HT-29 (cell line): ENCODE results near the gene GCNT1. TPM values are rescaled to one million over a fixed set of nuclear protein-coding genes. Genes with fewer than 3 reads are reported as not detected.
"Not testable (repeated sequence)": the region's sequence is repeated elsewhere in the genome, so short reads cannot be mapped to it uniquely, and the experiment has no call there.

ENCODE experiments used
- DNase-seq: peaks from one replicate; pipeline ENCODE4 v3.0.0-alpha.2; 2015; ENCODE audit warnings: low spot score
- total RNA-seq: library from RNA; depleted of rRNA; stranded (reverse); fragments of >200 nt; shearing (Covaris generic); gene quantifications from 2 replicates; pipeline ENCODE4 v1.2.3, GENCODE V29; 2014; rRNA removed

The GCNT1 gene
- total RNA-seq: 1.2 and 1.5 TPM in 2 replicates

GRCh38 chr9:76458903-76459693 lies at the start of gene GCNT1:
GCNT1 (plus strand) TSS chr9:76459182; CDS start chr9:76502382, 43,200 bp downstream.
- DNase-seq: peak; percentile 73

GRCh38 chr9:76412638-76413037 lies 46.3 kb upstream of the GCNT1 start:
- DNase-seq: no peak

- no peak for DNase-seq
Measured at GRCh38 chr9:76413658-76414057, 45.3 kb upstream of the GCNT1 start.

- no peak for DNase-seq
Measured at GRCh38 chr9:76414661-76415060, 44.3 kb upstream of the GCNT1 start.

- peak; percentile 6 for DNase-seq
Measured at GRCh38 chr9:76415154-76415553, 43.8 kb upstream of the GCNT1 start.

- DNase-seq: no peak
Measured at GRCh38 chr9:76415731-76416130, 43.3 kb upstream of the GCNT1 start.

GRCh38 chr9:76417394-76417793 lies 41.6 kb upstream of the GCNT1 start:
- no peak for DNase-seq

- peak; percentile 59 for DNase-seq
Measured at GRCh38 chr9:76419782-76420380, 39.1 kb upstream of the GCNT1 start.

- DNase-seq: peak; percentile 55
Measured at GRCh38 chr9:76423216-76424177, 35.5 kb upstream of the GCNT1 start.

- DNase-seq: no peak
Measured at GRCh38 chr9:76424491-76424890, 34.5 kb upstream of the GCNT1 start.

GRCh38 chr9:76425677-76426453 lies 33.1 kb upstream of the GCNT1 start:
- no peak for DNase-seq

- no peak for DNase-seq
Measured at GRCh38 chr9:76426807-76427419, 32.1 kb upstream of the GCNT1 start.

GRCh38 chr9:76431601-76432000 lies 27.4 kb upstream of the GCNT1 start:
- DNase-seq: no peak

GRCh38 chr9:76433406-76433805 lies 25.6 kb upstream of the GCNT1 start:
- DNase-seq: no peak

GRCh38 chr9:76433836-76434235 lies 25.1 kb upstream of the GCNT1 start:
- no peak for DNase-seq

- DNase-seq: not testable (repeated sequence)
Measured at GRCh38 chr9:76434897-76435296, 24.1 kb upstream of the GCNT1 start.

- DNase-seq: not testable (repeated sequence)
Measured at GRCh38 chr9:76437017-76437699, 21.8 kb upstream of the GCNT1 start.

- DNase-seq: no peak
Measured at GRCh38 chr9:76438841-76439588, 20.0 kb upstream of the GCNT1 start.

GRCh38 chr9:76441551-76442322 lies 17.2 kb upstream of the GCNT1 start:
- DNase-seq: no peak
